GM19238 (cell line): Measurements from ENCODE around the gene PAQR6.
A peak's percentile ranks its signal among the peaks of the same experiment; 100 is the strongest.
"Not testable (repeated sequence)": the region's sequence is repeated elsewhere in the genome, so short reads cannot be mapped to it uniquely, and the experiment has no call there.

Experiments used
- DNase-seq: peaks from one replicate; pipeline ENCODE4 v3.0.0; 2011; ENCODE audit warnings: low spot score; ENCODE audit not compliant: insufficient read length

PAQR6 gene

GRCh38 chr1:156232201-156232894, 15.5 kb downstream of the PAQR6 start:
- DNase-seq, result no peak

- DNase-seq, result no peak
Observed at GRCh38 chr1:156230473-156230837, 17.4 kb downstream of the PAQR6 start.

GRCh38 chr1:156229809-156230472, 17.9 kb downstream of the PAQR6 start:
- no peak for DNase-seq

- DNase-seq, result no peak
Observed at GRCh38 chr1:156228501-156228900, 19.4 kb downstream of the PAQR6 start.

GRCh38 chr1:156226782-156227181, 21.1 kb downstream of the PAQR6 start:
- DNase-seq, result no peak

GRCh38 chr1:156226116-156226538, 21.7 kb downstream of the PAQR6 start:
- peak; percentile 73 for DNase-seq

GRCh38 chr1:156225677-156226014, 22.2 kb downstream of the PAQR6 start:
- DNase-seq, result no peak

- no peak for DNase-seq
Observed at GRCh38 chr1:156221986-156222692, 25.7 kb downstream of the PAQR6 start.

GRCh38 chr1:156220226-156220625, 27.6 kb downstream of the PAQR6 start:
- no peak for DNase-seq

- DNase-seq, result peak; percentile 41
Observed at GRCh38 chr1:156217871-156218270, 30.0 kb downstream of the PAQR6 start.

GRCh38 chr1:156216361-156217086, 31.3 kb downstream of the PAQR6 start:
- DNase-seq, result not testable (repeated sequence)

GRCh38 chr1:156214024-156214748, 33.7 kb downstream of the PAQR6 start:
- DNase-seq, result no peak

GRCh38 chr1:156213644-156213966, 34.3 kb downstream of the PAQR6 start:
- no peak for DNase-seq

- peak; percentile 100 for DNase-seq
Observed at GRCh38 chr1:156212833-156213643, 34.8 kb downstream of the PAQR6 start, which contains the start of gene PMF1. PMF1 (plus strand) TSS chr1:156213007; CDS start chr1:156213016, 9 bp downstream.

GRCh38 chr1:156212130-156212529, 35.7 kb downstream of the PAQR6 start:
- no peak for DNase-seq

- no peak for DNase-seq
Observed at GRCh38 chr1:156211243-156211642, 36.6 kb downstream of the PAQR6 start.

GRCh38 chr1:156204686-156205085, 43.2 kb downstream of the PAQR6 start:
- DNase-seq, result no peak

- DNase-seq, result no peak
Observed at GRCh38 chr1:156203331-156203730, 44.5 kb downstream of the PAQR6 start.

- no peak for DNase-seq
Observed at GRCh38 chr1:156200044-156200443, 47.8 kb downstream of the PAQR6 start.

GRCh38 chr1:156198831-156199349, 49.0 kb downstream of the PAQR6 start:
- DNase-seq, result no peak
